ENCODE data around the gene SYT12. TPM values are rescaled to one million over a fixed set of nuclear protein-coding genes. Genes with fewer than 3 reads are reported as not detected.

Gene SYT12
- polyA plus RNA-seq, 1 donor from 2014 or later: 2.3 TPM

DNA sequence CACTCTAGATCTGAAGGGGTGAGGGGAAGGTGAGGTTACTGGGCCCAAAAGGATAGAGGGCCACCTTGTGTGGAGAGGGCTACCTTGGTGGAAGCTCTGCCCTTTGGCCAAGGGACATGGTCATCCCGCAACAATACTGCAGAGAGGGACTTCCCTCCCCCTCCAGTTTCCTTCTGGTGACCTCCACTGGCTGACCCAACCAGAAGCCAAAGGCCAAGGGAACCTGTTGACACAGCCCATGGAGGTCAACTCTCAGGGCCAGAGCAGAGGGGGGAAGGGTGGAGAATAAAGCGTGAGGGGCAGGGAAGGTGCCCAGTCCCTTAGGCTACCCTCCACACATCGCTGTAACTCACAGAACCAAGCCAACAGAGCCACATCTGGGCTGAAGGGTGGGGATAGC, 18.7 kb downstream of the SYT12 start:
- Histone ChIP-seq H3K27me3 (ENCODE audit: insufficient read depth, low read depth, low read length) (no peaks in the 10 kb centered on the region), H3K9ac (ENCODE audit: low read length) (no peak overlapping the region), H3K4me2 (ENCODE audit: low read length) (no peak overlapping the region), H3K9me2 (ENCODE audit: insufficient read depth, low read length) (no peaks in the 10 kb centered on the region), H4K20me1 (ENCODE audit: insufficient read depth) (no peaks in the 10 kb centered on the region), H3F3A (ENCODE audit: insufficient read depth, low read length, poor library complexity, severe bottlenecking) (no peaks in the 10 kb centered on the region), H3K79me2 (replicated peaks; ENCODE audit: insufficient read depth, low read length) (no peaks in the 10 kb centered on the region), H3K27ac (ENCODE audit: low read length) (no peak overlapping the region), H3K9me3 (ENCODE audit: low read length) (no peaks in the 10 kb centered on the region), H2AFZ (ENCODE audit: low read depth, low read length) (no peak overlapping the region), H3K36me3 (ENCODE audit: insufficient read depth, low read length) (no peaks in the 10 kb centered on the region), H3K4me3 (ENCODE audit: low read length) (no peak overlapping the region)
- no peak for TF ChIP-seq EZH2 (IDR thresholded peaks at IDR 0.05; ENCODE audit: borderline replicate concordance, insufficient read depth, low read length, poor library complexity, severe bottlenecking)
- TF ChIP-seq REST (IDR thresholded peaks at IDR 0.05; ENCODE audit: borderline replicate concordance): no peak
- TF ChIP-seq POLR2AphosphoS5 (IDR thresholded peaks at IDR 0.05): no peak
- no peak for TF ChIP-seq MXI1 (conservative IDR thresholded peaks at IDR 0.05; ENCODE audit: poor library complexity, severe bottlenecking)
- no peak for TF ChIP-seq RAD21 (conservative IDR thresholded peaks at IDR 0.05)
- no peak for TF ChIP-seq CTCF (IDR thresholded peaks at IDR 0.05; ENCODE audit: poor library complexity, severe bottlenecking)
- TF ChIP-seq TAF1 (IDR thresholded peaks at IDR 0.05; ENCODE audit: low read depth): no peak
- TF ChIP-seq SMC3 (conservative IDR thresholded peaks at IDR 0.05; ENCODE audit: poor library complexity): no peak
- TF ChIP-seq EP300 (conservative IDR thresholded peaks at IDR 0.05; ENCODE audit: poor library complexity, severe bottlenecking): no peak

DNA sequence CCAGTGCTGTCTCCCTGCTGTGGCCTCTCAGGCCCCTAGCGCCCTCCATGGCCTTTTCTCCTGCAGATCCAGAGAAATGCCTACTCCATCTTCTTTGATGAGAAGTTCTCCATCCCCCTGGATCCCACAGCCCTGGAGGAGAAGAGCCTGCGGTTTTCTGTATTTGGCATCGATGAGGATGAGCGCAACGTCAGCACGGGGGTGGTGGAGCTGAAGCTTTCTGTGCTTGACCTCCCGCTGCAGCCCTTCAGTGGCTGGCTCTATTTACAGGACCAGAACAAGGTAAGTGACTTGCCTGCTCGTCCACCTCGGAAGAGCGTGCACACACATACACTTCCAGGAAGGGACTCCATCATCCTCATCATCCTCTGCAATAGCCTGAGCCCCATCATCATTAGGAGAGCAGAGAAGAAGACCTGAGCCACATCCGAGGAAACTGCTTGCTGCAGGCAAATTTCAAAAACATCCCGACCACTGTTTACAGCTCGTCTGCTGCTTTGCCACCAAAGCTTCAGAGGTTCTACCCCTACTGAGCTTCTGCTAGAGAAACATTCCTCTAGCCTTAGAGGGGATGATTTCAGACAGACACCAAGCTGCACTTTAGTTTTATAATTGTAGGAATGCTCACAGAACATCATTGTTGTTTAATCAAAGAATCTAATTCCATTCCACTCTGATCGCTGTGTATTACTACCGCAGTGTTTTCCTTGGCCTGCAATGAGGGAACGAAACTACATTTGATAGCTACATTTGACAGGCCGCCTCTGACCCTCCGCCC, 20.8 kb downstream of the SYT12 start:
- Histone ChIP-seq H3K9me3 (ENCODE audit: low read length) (no peaks in the 10 kb centered on the region), H3K27me3 (ENCODE audit: insufficient read depth, low read depth, low read length) (no peaks in the 10 kb centered on the region), H3K79me2 (replicated peaks; ENCODE audit: insufficient read depth, low read length) (no peaks in the 10 kb centered on the region), H4K20me1 (ENCODE audit: insufficient read depth) (no peaks in the 10 kb centered on the region), H3K27ac (ENCODE audit: low read length) (no peak overlapping the region), H2AFZ (ENCODE audit: low read depth, low read length) (no peak overlapping the region), H3K9me2 (ENCODE audit: insufficient read depth, low read length) (no peaks in the 10 kb centered on the region), H3F3A (ENCODE audit: insufficient read depth, low read length, poor library complexity, severe bottlenecking) (no peaks in the 10 kb centered on the region), H3K9ac (ENCODE audit: low read length) (no peak overlapping the region), H3K36me3 (ENCODE audit: insufficient read depth, low read length) (no peaks in the 10 kb centered on the region), H3K4me3 (ENCODE audit: low read length) (no peak overlapping the region), H3K4me2 (ENCODE audit: low read length) (no peak overlapping the region)
- TF ChIP-seq EP300 (conservative IDR thresholded peaks at IDR 0.05; ENCODE audit: poor library complexity, severe bottlenecking): no peak
- no peak for TF ChIP-seq POLR2AphosphoS5 (IDR thresholded peaks at IDR 0.05)

Data from neural cell (in vitro differentiated cells).